GM19193 (cell line): ENCODE data around the gene SELENOI.

Experiments used
- POLR2A ChIP-seq: IDR thresholded peaks from 4 replicates; pipeline ENCODE4 v1.6.1; 2011; ENCODE audit not compliant: insufficient read depth, insufficient read length; ENCODE audit errors: extremely low read depth

The SELENOI gene

DNA sequence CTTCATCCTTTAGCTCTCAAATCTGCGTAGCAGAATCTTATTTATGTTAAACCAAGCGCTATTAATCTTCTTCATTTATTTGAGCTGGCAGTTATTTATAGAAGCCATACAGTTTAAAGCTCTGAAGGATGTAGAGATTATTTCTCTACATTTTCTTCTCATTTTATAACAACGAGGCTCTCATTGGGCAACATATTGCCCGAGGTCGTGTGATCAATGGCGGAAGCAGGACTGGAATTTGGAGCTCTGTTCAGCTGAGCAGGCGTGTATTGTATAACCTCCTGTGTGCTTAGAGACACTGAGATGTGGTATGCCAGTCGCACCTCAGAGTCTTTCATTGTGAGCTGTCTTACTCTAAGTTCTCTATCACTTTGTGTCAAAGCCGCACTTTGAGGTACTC is 38.2 kb downstream of the SELENOI start:
- TF ChIP-seq POLR2A: no peak

DNA sequence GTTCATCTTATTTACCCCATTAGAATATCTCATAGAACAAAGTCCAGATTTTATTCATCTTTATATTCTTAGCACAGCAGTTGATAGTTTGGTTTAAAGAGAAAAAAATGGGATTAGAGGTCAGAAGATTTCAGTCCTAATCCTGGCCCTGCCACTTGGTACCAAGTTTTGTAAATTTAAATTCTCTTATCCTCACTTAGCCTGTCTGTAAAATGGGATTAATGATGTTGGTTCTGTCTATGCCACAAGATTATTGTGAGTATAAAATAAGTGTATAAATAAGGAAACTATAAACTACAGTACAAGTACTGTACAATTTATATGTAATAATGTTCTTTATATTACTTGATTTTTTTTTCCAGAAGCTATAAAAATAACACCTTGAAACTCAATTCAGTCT is 38.7 kb downstream of the SELENOI start:
- TF ChIP-seq POLR2A: no peak

DNA sequence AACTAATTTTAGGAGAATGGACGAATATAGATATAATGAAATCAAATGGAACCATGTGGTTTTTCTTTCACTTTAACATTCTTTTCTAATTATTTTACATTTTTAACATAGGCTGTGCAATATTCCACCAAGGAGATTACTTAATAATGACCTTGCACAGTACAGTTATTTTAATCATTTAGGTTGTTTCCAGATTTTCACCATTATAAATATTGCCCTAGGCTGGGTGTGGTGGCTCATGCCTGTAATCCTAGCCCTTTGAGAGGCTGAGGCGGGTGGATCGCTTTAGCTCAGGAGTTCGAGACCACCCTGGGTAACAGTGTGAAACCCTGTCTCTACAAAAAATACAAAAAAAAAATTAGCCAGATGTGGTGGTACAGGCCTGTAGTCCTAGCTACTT is 41.2 kb downstream of the SELENOI start:
- TF ChIP-seq POLR2A: no peak

DNA sequence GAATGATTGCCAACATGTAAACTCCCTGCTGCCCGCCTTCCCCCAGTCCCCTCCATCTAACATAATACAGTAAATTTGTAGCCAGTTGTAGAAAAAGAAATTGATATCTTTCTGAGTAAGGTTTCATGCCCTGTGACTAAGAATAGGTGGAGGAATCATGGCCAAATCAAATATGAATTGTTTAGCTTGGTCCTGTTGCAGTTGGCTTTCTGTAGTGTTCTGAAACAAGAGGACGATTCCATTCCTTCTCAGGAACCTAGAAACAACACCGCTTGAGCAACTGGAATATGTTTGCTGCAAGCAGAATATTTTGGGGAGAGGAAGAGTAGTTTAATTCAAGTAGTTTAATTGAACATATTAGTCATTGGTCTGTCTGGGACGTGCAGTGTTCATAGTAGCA is 48.8 kb downstream of the SELENOI start:
- no peak for TF ChIP-seq POLR2A

DNA sequence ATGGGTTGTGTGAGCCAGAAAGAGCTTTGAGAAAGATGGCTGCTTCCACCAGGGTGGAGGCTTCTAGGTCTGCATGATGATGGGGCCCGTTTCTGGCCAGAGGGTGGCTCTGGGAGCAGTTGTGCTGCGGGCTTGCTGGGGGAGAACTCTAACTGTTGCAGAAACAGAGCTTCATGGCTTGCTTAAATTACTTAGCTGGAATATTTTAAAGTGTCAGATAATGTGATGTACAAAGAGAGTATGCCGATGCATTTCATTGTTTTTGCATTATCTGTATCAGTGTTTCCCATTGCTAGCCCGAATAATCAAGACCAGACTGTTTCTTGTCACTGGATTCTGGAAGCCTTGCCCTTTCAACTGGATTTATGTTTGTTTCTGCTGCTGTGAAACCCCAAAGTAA is 49.5 kb downstream of the SELENOI start:
- TF ChIP-seq POLR2A: no peak

DNA sequence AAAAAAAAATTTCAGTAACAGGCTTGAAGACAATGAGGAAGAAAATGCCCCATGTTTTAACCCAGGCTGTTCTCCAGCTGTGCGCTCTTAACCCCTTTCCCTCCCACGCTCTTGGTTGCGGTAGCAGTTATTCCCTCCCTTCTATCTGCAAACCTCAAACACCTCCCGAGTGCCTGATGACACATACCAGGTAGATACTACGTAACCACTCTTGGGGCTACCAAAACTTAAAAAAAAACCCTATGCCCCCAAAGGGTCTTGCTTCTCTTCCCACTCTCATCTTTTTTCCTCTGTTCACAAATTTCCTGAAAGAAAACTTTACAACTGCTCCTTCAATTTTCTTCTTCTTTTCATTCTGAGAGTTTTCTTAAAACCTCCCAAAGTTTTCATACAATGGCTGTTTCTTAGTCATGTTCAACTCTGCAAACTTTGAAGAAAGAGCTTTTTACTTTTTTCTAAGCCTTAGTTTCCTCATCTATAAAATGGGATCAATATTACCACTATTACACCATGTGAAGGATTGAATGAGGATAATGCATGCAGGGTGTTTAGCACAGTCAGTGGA is 50.9 kb downstream of the SELENOI start:
- TF ChIP-seq POLR2A: no peak

DNA sequence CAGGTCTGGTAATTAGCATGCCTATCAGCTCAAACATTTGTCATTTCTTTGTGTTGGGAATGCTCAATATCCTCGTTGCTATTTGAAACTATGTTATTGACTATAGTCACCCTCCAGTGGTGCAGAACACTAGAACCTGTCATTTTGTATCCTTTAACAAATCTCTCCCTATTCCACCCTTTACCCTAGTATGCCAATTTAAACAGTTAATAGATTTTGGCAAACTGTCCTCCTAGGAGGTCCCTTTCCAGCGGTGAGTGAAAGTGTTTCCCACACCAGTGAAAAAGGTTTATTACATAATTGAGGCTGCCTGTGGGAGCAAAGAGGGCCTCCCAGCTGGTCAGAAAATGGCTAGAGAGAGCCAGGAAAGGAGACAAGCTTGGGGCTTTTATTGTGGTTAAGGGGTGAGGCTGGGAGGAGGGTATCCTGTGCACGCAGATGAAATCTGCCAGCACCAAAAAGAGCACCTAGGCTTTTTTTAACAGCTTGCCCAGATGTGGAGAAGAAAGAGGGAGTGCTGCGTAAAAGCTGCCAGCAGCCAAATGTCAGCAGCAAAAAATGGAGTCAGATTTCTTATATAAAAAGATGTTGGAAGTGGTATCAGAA is 53.9 kb downstream of the SELENOI start:
- TF ChIP-seq POLR2A: no peak

DNA sequence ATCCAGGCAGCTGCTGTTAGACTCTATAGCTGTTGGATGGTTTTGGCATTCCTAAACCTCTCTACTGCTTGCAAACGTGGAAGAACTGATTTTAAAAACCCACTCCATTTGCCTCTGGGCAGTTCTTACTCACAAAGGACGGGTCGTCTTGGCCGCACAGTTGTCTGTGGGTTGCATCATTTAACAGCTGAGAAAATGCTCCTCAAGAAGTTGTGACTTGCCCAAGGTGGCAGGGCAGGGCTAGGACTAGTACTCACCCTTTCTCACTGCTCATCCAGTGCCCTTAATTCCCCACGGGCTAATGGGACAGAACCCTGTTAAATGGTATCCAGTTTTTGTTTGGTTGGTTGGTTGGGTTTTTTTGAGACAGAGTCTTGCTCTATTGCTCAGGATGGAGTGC is 54.8 kb downstream of the SELENOI start:
- no peak for TF ChIP-seq POLR2A

DNA sequence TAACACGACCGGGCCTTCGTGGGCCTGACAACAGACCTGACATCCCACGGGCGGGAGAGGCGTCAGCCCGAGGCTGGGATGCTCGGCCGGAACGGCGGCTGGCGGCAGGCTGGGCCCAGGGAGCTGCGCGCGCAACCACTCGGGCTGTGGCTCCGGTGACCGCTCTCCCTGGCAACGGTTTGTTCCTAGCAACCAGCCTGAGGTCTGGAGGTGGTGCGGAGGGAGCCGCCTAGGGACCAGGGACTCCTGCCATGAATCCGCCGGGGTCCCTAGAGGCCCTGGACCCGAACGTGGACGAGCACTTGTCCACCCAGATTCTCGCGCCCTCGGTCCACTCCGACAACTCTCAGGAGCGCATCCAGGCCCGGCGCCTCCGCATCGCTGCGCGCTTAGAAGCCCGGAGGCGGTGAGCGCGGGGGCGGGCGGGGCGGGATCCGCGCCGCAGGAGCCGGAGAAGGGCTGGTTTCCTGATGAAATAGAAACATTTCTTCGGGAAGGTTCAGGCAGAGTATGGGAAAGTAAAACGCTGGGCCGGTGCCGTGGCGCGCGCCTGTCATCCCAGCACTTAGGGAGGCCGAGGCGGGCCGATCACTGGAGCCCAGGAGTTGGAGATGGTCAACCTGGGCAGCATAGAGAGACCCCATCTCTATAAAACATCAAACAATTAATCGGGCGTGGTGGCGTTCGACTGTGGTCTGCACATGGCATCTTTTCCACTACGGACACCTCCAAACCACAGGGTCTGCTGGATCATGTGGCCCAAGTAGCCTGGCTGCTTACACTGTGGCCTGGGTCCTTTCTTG is 56.0 kb downstream of the SELENOI start, which contains the start of gene DRC1:
DRC1 (plus strand) TSS at position 182 of the 803 bp plus-strand sequence; CDS start at position 252, 70 bp downstream.
- no peak for TF ChIP-seq POLR2A

DNA sequence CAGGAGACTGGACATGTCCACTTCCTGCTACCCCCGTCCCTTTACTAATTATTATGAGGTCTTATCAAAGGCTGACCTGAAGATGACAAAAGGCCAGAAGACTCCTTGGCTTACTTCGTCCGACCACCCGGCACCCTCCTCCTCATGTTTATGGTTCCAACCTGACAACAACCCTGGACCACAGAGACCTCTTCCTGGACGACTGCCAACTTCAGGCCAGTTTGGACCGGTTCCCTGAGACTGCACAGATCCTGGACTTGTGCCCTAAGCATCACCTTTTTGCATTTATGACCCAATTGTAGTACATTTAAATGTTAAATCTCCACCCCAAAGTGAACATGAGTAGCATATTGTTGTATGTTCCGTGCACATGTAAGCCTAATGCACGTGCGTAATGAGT is 61.6 kb downstream of the SELENOI start:
- no peak for TF ChIP-seq POLR2A

DNA sequence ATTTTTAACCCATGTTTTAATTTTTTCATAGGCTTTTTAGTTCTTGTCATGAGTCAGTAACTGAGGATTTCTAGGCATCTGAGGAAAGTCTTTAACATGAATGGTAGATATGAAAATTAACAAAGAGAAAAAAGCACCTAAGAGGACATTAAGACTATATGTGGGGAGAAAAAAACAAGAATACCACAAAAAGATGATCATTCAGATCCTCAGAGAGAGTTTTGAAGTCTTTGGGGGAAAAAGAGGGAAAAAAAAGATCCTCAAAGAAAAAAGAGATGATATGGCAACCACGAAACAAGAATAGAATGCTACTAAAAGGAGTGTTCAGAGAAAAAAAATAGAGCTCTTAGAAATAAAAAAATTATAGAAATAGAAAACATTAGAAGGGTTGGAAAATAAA is 63.8 kb downstream of the SELENOI start:
- no peak for TF ChIP-seq POLR2A

DNA sequence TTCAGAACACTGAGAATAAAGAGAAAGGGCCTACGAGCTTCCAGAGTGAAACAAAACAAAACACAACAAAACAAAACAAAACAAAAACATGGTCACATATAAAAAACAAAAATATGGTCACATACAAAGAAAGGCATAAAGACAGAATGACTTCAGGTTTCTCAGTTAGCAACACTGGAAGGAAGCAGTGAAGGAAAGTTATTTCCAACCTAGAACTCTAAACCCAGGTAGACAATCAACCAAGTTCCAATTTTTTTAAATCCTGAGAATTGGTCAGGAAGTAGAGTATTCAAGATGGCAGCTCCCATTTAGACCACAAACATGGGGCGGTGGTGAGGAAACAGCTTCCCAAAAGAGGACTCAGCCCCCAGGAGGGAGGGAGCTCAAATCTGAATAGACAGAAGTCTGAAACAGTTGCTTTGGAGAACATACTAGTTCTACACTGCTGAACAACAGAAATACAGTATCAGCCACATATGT is 64.9 kb downstream of the SELENOI start:
- TF ChIP-seq POLR2A: no peak

DNA sequence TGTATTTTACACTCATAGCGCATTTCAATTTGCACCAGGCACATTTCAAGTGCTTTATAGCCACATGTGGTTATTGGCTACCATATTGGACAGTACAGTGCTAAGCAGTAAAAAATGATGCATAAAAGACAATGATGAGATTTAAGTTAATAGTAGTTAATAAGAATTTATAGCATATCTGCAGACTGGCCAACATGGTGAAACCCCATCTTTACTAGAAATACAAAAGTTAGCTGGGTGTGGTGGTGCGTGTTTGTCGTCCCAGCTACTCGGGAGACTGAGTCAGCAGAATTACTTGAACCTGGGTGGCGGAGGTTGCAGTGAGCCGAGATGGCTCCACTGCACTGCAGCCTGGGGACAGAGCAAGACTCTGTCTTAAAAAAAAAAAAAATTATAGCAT is 65.5 kb downstream of the SELENOI start:
- no peak for TF ChIP-seq POLR2A

DNA sequence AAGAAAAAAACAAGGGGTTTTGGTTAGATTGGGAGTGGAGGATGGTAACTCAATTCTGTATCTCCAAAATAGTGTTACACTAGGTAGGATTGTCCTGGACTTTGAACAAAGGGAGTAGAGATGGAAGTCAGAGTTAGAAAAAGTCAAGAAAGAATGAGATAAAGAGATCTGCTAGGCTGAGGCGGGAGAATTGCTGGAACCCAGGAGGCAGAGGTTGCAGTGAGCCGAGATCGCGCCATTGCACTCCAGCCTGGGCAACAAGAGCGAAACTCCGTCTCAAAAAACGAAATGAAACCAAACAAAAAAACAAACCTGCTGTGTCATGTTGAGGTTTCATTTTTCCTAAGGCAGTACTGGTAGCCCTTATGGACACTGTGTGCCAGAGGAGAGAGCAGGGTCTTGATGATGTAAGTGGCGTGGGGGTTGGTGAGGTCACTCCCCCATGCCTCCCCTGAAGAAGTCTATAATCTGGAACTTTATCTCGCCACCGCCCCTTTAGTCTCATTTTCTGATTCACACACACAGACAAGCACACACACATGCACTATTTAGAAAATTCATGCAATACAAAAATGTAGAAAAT is 66.2 kb downstream of the SELENOI start:
- TF ChIP-seq POLR2A: no peak

DNA sequence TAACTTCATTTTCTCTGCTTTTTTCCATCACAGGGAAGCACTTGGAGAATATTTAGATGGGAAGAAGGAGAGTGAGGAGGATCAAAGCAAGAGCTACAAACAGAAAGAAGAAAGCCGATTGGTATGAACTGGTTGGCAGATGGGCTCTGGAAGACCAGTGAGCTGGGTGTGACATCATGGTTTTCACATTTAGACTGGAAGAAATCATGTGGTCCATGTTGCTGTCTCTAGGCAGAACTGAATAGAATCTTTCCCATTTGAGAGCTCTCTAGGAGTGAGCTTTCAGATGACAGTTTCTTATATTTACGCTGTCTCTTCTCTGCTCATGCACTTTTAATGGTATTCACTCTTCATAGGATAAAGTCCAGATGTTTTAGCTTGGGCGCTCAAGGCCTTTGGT is 68.4 kb downstream of the SELENOI start:
- TF ChIP-seq POLR2A: no peak
